PC-3 (cell line): ENCODE measurements around the gene WNT5A. TPM values are rescaled to one million over a fixed set of nuclear protein-coding genes. Genes with fewer than 3 reads are reported as not detected.
A peak's percentile ranks its signal among the peaks of the same experiment; 100 is the strongest.

Source experiments
- ATAC-seq: fragments of 200-7000 bp; cut with Tn5 transposase; 2 replicates; pipeline ENCODE4 v1.9.1; 2020; ENCODE audit warnings: mild to moderate bottlenecking, moderate library complexity
- BruUV-seq: library from RNA; stranded (reverse); fragments of 400-500 nt; replicated peaks from 2 replicates; lab custom pipeline; 2021; lab: Mats Ljungman, UMichigan
- CTCF ChIA-PET: fragments of 300-600 bp; sonication (Branson Sonifier 250); formaldehyde crosslinking; loops from one replicate; lab custom pipeline; 2022; ENCODE audit warnings: antibody characterized with exemption; lab: Charles Lee
- POLR2A ChIA-PET: fragments of 300-600 bp; sonication (Branson Sonifier 250); formaldehyde crosslinking; loops from one replicate; lab custom pipeline; 2022; ENCODE audit warnings: antibody characterized with exemption; ENCODE audit not compliant: unreplicated experiment; lab: Charles Lee
- DNase-seq: peaks from one replicate; pipeline ENCODE4 v3.0.0-alpha.2; 2015
- H2AFZ ChIP-seq: fragments of 300-600 bp; sonication (generic); 2 replicates; pipeline ENCODE4 v1.6.0; 2016; ENCODE audit warnings: antibody characterized with exemption, low read length
- H3F3A ChIP-seq: fragments of 300-600 bp; sonication (generic); one replicate; pipeline ENCODE4 v1.6.0; 2017; ENCODE audit warnings: antibody characterized with exemption, low read length, control low read depth, mild to moderate bottlenecking; ENCODE audit not compliant: unreplicated experiment
- H3K27ac ChIP-seq: fragments of 300-600 bp; sonication (generic); 2 replicates; pipeline ENCODE4 v1.5.1; 2016; ENCODE audit warnings: mild to moderate bottlenecking, low read length
- H3K27me3 ChIP-seq: fragments of 300-600 bp; sonication (generic); 2 replicates; pipeline ENCODE4 v1.6.1; 2016; ENCODE audit warnings: low read length, mixed read lengths
- H3K36me3 ChIP-seq: fragments of 300-600 bp; sonication (generic); 2 replicates; pipeline ENCODE4 v1.6.1; 2016; ENCODE audit warnings: low read depth, mixed run types, low read length, mixed read lengths
- H3K4me1 ChIP-seq: fragments of 300-600 bp; sonication (generic); 2 replicates; pipeline ENCODE4 v1.5.1; 2016; ENCODE audit warnings: low read length; ENCODE audit not compliant: insufficient read depth
- H3K4me2 ChIP-seq: fragments of 300-600 bp; sonication (generic); 2 replicates; pipeline ENCODE4 v1.6.0; 2016; ENCODE audit warnings: low read length
- H3K4me3 ChIP-seq: fragments of 300-600 bp; sonication (generic); 2 replicates; pipeline ENCODE4 v1.5.1; 2016; ENCODE audit warnings: mild to moderate bottlenecking, low read length, mixed read lengths
- H3K79me2 ChIP-seq: fragments of 300-600 bp; sonication (generic); 2 replicates; pipeline ENCODE4 v1.6.1; 2017; ENCODE audit warnings: low read length, mixed read lengths
- H3K9ac ChIP-seq: fragments of 300-600 bp; sonication (generic); 2 replicates; pipeline ENCODE4 v1.6.0; 2016; ENCODE audit warnings: mild to moderate bottlenecking, low read length
- H3K9me2 ChIP-seq: fragments of 300-600 bp; sonication (generic); replicated peaks from 2 replicates; pipeline ENCODE4 v1.6.1; 2016; ENCODE audit warnings: mixed run types, low read length, mixed read lengths
- H3K9me3 ChIP-seq: fragments of 300-600 bp; sonication (generic); 2 replicates; pipeline ENCODE4 v1.6.1; 2016; ENCODE audit warnings: low read length, mixed read lengths
- H4K20me1 ChIP-seq: fragments of 300-600 bp; sonication (generic); 2 replicates; pipeline ENCODE4 v1.6.1; 2016; ENCODE audit warnings: low read length, mixed read lengths
- CTCF ChIP-seq: fragments of 300-600 bp; sonication (generic); conservative IDR thresholded peaks from 2 replicates; pipeline ENCODE4 v1.5.1; 2017; ENCODE audit warnings: antibody characterized with exemption, low read depth, mild to moderate bottlenecking, low read length
- EZH2 ChIP-seq: fragments of 300-600 bp; sonication (generic); IDR thresholded peaks from one replicate; pipeline ENCODE4 v1.6.1; 2017; ENCODE audit warnings: antibody characterized with exemption, mild to moderate bottlenecking, low read length; ENCODE audit not compliant: unreplicated experiment
- EZH2phosphoT487 ChIP-seq: fragments of 300-600 bp; sonication (generic); IDR thresholded peaks from 2 replicates; pipeline ENCODE4 v1.6.1; 2018; ENCODE audit warnings: mild to moderate bottlenecking, antibody characterized with exemption, low read length, borderline replicate concordance
- intact Hi-C: fragments of 100-400 bp; cut with micrococcal nuclease; formaldehyde crosslinking; loops from 2 replicates; pipeline ENCODE4 v1.9.0; 2023
- total RNA-seq: library from RNA; depleted of rRNA; stranded (reverse); fragments of >200 nt; gene quantifications from 2 replicates; pipeline ENCODE4 v1.2.3, GENCODE V29; 2014

WNT5A gene
- total RNA-seq, 1 experiment from 2014 or later, result 21.8 TPM

- BruUV-seq, result no TSS peak
- Histone ChIP-seq H3K36me3 (no peaks in the 10 kb centered on the region), H3K9me3 (no peaks in the 10 kb centered on the region), H3K27ac (no peak overlapping the region), H3K4me1 (no peaks in the 10 kb centered on the region), H3K9ac (no peak overlapping the region), H3K27me3 (no peaks in the 10 kb centered on the region), H2AFZ (no peak overlapping the region), H3K79me2 (no peaks in the 10 kb centered on the region), H3K4me2 (no peak overlapping the region), H3K4me3 (no peak overlapping the region), H3K9me2 (no peaks in the 10 kb centered on the region), H4K20me1 (no peaks in the 10 kb centered on the region), H3F3A (no peaks in the 10 kb centered on the region)
- ATAC-seq, result no peak
- ChIA-PET CTCF (no interaction called here), POLR2A (interaction anchor here (0.6 kb wide), 1 partner anchor 77 kb away, joined by 3 read pairs; no protein-coding TSS in a partner anchor)
- intact Hi-C loops, result no loop called here
- TF ChIP-seq EZH2phosphoT487 (no peak), EZH2 (no peak), CTCF (no peak)
- DNase-seq, result peak; percentile 9
Observed at GRCh38 chr3:55500555-55501330, 13.6 kb upstream of the WNT5A start.

GRCh38 chr3:55498520-55498919, 11.4 kb upstream of the WNT5A start:
- no peak for ATAC-seq
- no TSS peak for BruUV-seq
- CTCF ChIA-PET, result no interaction called here

More at GRCh38 chr3:55498520-55498919, 11.4 kb upstream of the WNT5A start:
- intact Hi-C loops, result no loop called here
- TF ChIP-seq EZH2 (no peak), CTCF (no peak), EZH2phosphoT487 (no peak)
- POLR2A ChIA-PET, result no interaction called here
- Histone ChIP-seq H3K4me3 (no peak overlapping the region), H3K79me2 (no peaks in the 10 kb centered on the region), H3K27me3 (no peaks in the 10 kb centered on the region), H3K27ac (no peak overlapping the region), H2AFZ (no peak overlapping the region), H4K20me1 (no peaks in the 10 kb centered on the region), H3K4me2 (no peak overlapping the region), H3K4me1 (peaks cover 8% of the 10 kb centered on the region; the same call in 1 of the 2 replicates), H3K36me3 (no peaks in the 10 kb centered on the region), H3K9me2 (no peaks in the 10 kb centered on the region), H3F3A (no peaks in the 10 kb centered on the region), H3K9me3 (no peaks in the 10 kb centered on the region), H3K9ac (no peak overlapping the region)
- no peak for DNase-seq
